ENCODE results near the gene ADARB2. TPM values are rescaled to one million over a fixed set of nuclear protein-coding genes. Genes with fewer than 3 reads are reported as not detected.
A peak's percentile ranks its signal among the peaks of the same experiment; 100 is the strongest.

ADARB2 gene
- total RNA-seq, 6 donors from 2014 or later: 0.69 to 5.2 (median 1.8) TPM

- H3K27me3 ChIP-seq: no peaks in the 10 kb centered on the region
- H3K4me1 ChIP-seq: no peaks in the 10 kb centered on the region
- no peaks in the 10 kb centered on the region for H3K9me3 ChIP-seq
- no peak overlapping the region for H3K27ac ChIP-seq
- no peak for ATAC-seq (ENCODE audit: low FRiP score in 2 of 2)
- no peaks in the 10 kb centered on the region for H3K36me3 ChIP-seq
- WGBS, 2 donors: 77 to 82% methylated on average over 13 to 18 of the region's 18 CpGs
- no peak overlapping the region for H3K4me3 ChIP-seq
- DNase-seq: no peak
- no peak for TF ChIP-seq POLR2AphosphoS5 (IDR thresholded peaks at IDR 0.05)
Observed at GRCh38 chr10:1403508-1404322, 333.6 kb downstream of the ADARB2 start.

GRCh38 chr10:1402816-1403507 lies 334.4 kb downstream of the ADARB2 start:
- ATAC-seq (ENCODE audit: low FRiP score in 2 of 2) (no peak), DNase-seq (peak in 1 of 2 donors; percentile 70)
- H3K27me3 ChIP-seq: no peaks in the 10 kb centered on the region
- no peak for TF ChIP-seq POLR2A (IDR thresholded peaks at IDR 0.05)
- no peak for TF ChIP-seq EP300 (IDR thresholded peaks at IDR 0.05)
- no peak for TF ChIP-seq CTCF (IDR thresholded peaks at IDR 0.05)
- no peak for TF ChIP-seq POLR2AphosphoS5 (IDR thresholded peaks at IDR 0.05)
- H3K9me3 ChIP-seq: no peaks in the 10 kb centered on the region
- H3K4me3 ChIP-seq: no peak overlapping the region
- no peaks in the 10 kb centered on the region for H3K36me3 ChIP-seq
- H3K4me1 ChIP-seq: no peaks in the 10 kb centered on the region
- H3K27ac ChIP-seq: no peak overlapping the region
- WGBS, 2 donors: 90 to 94% methylated on average over 18 to 27 of the region's 27 CpGs

GRCh38 chr10:1402016-1402770 lies 335.1 kb downstream of the ADARB2 start:
- H3K27me3 ChIP-seq: no peaks in the 10 kb centered on the region
- no peak overlapping the region for H3K27ac ChIP-seq
- H3K36me3 ChIP-seq: no peaks in the 10 kb centered on the region
- ATAC-seq (ENCODE audit: low FRiP score in 2 of 2): no peak
- no peak overlapping the region for H3K4me3 ChIP-seq
- TF ChIP-seq EP300 (IDR thresholded peaks at IDR 0.05) (no peak), CTCF (IDR thresholded peaks at IDR 0.05) (no peak), POLR2A (IDR thresholded peaks at IDR 0.05) (no peak), POLR2AphosphoS5 (IDR thresholded peaks at IDR 0.05) (no peak)
- WGBS, 2 donors: 84 to 87% methylated on average over 24 to 25 of the region's 25 CpGs
- DNase-seq: no peak
- H3K9me3 ChIP-seq: no peaks in the 10 kb centered on the region
- H3K4me1 ChIP-seq: no peaks in the 10 kb centered on the region

GRCh38 chr10:1401071-1401965 lies 336.0 kb downstream of the ADARB2 start:
- peak; percentile 8 to 18 for ATAC-seq (ENCODE audit: low FRiP score in 2 of 2)
- no peak for TF ChIP-seq POLR2AphosphoS5 (IDR thresholded peaks at IDR 0.05)
- no peak for TF ChIP-seq EP300 (IDR thresholded peaks at IDR 0.05)
- no peak for TF ChIP-seq CTCF (IDR thresholded peaks at IDR 0.05)
- TF ChIP-seq POLR2A (IDR thresholded peaks at IDR 0.05): no peak
- 89 to 92% methylated on average over 14 to 35 of the region's 35 CpGs for WGBS, 2 donors

More at GRCh38 chr10:1401071-1401965, 336.0 kb downstream of the ADARB2 start:
- Histone ChIP-seq H3K36me3 (no peaks in the 10 kb centered on the region), H3K27ac (no peak overlapping the region), H3K4me3 (no peak overlapping the region), H3K9me3 (no peaks in the 10 kb centered on the region), H3K4me1 (no peaks in the 10 kb centered on the region), H3K27me3 (no peaks in the 10 kb centered on the region)
- DNase-seq: peak in 1 of 2 donors; percentile 68
